NCI-H2227 (cell line): ENCODE measurements around the gene PJVK.
"Not testable (repeated sequence)": the region's sequence is repeated elsewhere in the genome, so short reads cannot be mapped to it uniquely, and the experiment has no call there.

Experiments used
- DNase-seq: peaks from one replicate; lab custom pipeline; 2025; ENCODE audit not compliant: unreplicated experiment; lab: John Stamatoyannopoulos, UW

Gene PJVK

GRCh38 chr2:178450774-178451525 lies at the start of gene PJVK, which contains the start of gene PRKRA:
PJVK (plus strand) TSS chr2:178451378; CDS start chr2:178453410, 2,032 bp downstream.
PRKRA (minus strand) TSS chr2:178451175; CDS start chr2:178451030, 145 bp downstream.
- peak; percentile 100 for DNase-seq

GRCh38 chr2:178401994-178402437 lies 49.2 kb upstream of the PJVK start:
- no peak for DNase-seq

GRCh38 chr2:178403671-178404306 lies 47.4 kb upstream of the PJVK start:
- no peak for DNase-seq

- DNase-seq, result peak; percentile 15
Observed at GRCh38 chr2:178404368-178404767, 46.8 kb upstream of the PJVK start.

- no peak for DNase-seq
Observed at GRCh38 chr2:178409261-178409660, 41.9 kb upstream of the PJVK start.

- no peak for DNase-seq
Observed at GRCh38 chr2:178412047-178412446, 39.1 kb upstream of the PJVK start.

- not testable (repeated sequence) for DNase-seq
Observed at GRCh38 chr2:178412453-178412852, 38.7 kb upstream of the PJVK start.

- DNase-seq, result peak; percentile 95
Observed at GRCh38 chr2:178413472-178414265, 37.5 kb upstream of the PJVK start.

GRCh38 chr2:178414266-178415247 lies 36.6 kb upstream of the PJVK start:
- peak; percentile 98 for DNase-seq

- DNase-seq, result no peak
Observed at GRCh38 chr2:178415979-178416378, 35.2 kb upstream of the PJVK start.

GRCh38 chr2:178417916-178418315 lies 33.3 kb upstream of the PJVK start:
- DNase-seq, result no peak

GRCh38 chr2:178418426-178418825 lies 32.8 kb upstream of the PJVK start:
- DNase-seq, result no peak

- DNase-seq, result peak; percentile 13
Observed at GRCh38 chr2:178419123-178419522, 32.1 kb upstream of the PJVK start.

- no peak for DNase-seq
Observed at GRCh38 chr2:178420463-178420999, 30.6 kb upstream of the PJVK start.

- DNase-seq, result no peak
Observed at GRCh38 chr2:178422097-178422496, 29.1 kb upstream of the PJVK start.

GRCh38 chr2:178423746-178424145 lies 27.4 kb upstream of the PJVK start:
- DNase-seq, result not testable (repeated sequence)

- DNase-seq, result no peak
Observed at GRCh38 chr2:178425255-178425827, 25.8 kb upstream of the PJVK start.

- no peak for DNase-seq
Observed at GRCh38 chr2:178426388-178426787, 24.8 kb upstream of the PJVK start.

GRCh38 chr2:178427458-178427857 lies 23.7 kb upstream of the PJVK start:
- DNase-seq, result no peak

GRCh38 chr2:178428396-178428806 lies 22.8 kb upstream of the PJVK start:
- DNase-seq, result no peak
